HG03095 (cell line): Measurements from ENCODE around the gene ADAMTSL1.

Experiments used
- ATAC-seq: cut with Tn5 transposase; IDR thresholded peaks from one replicate; pipeline ENCODE4 v1.9.1; 2021; ENCODE audit warnings: moderate library complexity; ENCODE audit not compliant: unreplicated experiment

Gene ADAMTSL1

GRCh38 chr9:18499980-18500379 lies 26.0 kb downstream of the ADAMTSL1 start:
- no peak for ATAC-seq

DNA sequence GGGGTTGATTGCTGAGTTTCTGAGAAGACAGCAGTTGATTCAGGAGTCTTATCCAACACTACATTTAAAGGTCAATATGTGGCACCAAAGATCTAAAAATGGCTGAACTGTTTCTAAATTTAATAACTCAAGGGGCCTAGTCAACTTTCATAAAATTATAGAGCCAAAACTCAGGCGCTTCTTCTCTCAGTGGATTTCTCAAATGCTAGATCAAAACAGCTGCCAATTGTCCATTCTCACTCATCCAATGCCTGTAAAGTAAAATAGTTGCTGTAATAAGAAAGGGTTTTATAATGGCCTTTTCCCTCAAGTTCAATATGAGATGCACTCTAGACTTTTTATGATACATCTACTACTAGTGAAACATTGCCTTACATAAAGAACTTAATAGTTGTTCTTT lies 26.5 kb downstream of the ADAMTSL1 start:
- ATAC-seq, result no peak

DNA sequence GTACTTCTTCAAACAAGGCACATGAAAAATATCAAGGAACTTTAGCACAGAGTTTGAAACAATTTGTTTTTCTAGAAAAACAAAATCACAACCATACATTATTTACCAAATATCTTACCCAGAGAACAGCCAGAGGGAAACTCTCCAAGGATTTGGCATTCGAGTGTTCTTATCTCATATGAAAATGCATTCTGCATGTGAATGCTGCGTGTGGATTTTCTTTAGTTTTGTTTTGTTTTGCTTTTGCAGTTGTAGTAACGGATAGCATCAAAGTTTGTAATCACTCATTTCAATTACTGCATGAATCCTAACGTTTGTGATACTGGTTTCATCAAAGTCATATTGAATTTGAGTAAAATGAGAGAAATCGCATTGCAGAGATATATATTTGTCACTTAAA lies 28.0 kb downstream of the ADAMTSL1 start:
- no peak for ATAC-seq

GRCh38 chr9:18502546-18502945 lies 28.6 kb downstream of the ADAMTSL1 start:
- no peak for ATAC-seq

- no peak for ATAC-seq
Observed at GRCh38 chr9:18504707-18505106, 30.8 kb downstream of the ADAMTSL1 start.

- ATAC-seq, result no peak
Observed at GRCh38 chr9:18507151-18507550, 33.2 kb downstream of the ADAMTSL1 start.

DNA sequence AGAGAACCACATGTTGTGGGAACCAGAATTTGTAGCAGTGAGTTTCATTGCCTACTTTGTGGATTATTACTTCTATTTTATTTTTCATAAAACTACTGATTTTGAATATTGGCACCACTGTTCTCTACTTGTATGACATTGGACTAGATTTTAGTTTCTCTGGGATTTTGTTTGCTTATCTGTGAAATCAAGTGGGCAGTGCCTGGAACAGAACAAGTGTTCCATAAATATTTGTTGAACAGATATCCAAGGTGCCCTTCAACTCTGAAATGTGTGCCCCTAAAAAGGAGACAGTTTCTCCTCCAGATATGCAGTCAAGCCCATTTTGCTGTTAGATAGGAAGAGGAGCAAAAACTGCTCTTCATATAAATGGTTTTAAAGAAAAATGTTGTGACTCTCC lies 42.6 kb downstream of the ADAMTSL1 start:
- ATAC-seq, result no peak

GRCh38 chr9:18516965-18517364 lies 43.0 kb downstream of the ADAMTSL1 start:
- no peak for ATAC-seq

- ATAC-seq, result no peak
Observed at GRCh38 chr9:18520416-18521047, 46.6 kb downstream of the ADAMTSL1 start.

GRCh38 chr9:18526685-18527084 lies 52.7 kb downstream of the ADAMTSL1 start:
- no peak for ATAC-seq

DNA sequence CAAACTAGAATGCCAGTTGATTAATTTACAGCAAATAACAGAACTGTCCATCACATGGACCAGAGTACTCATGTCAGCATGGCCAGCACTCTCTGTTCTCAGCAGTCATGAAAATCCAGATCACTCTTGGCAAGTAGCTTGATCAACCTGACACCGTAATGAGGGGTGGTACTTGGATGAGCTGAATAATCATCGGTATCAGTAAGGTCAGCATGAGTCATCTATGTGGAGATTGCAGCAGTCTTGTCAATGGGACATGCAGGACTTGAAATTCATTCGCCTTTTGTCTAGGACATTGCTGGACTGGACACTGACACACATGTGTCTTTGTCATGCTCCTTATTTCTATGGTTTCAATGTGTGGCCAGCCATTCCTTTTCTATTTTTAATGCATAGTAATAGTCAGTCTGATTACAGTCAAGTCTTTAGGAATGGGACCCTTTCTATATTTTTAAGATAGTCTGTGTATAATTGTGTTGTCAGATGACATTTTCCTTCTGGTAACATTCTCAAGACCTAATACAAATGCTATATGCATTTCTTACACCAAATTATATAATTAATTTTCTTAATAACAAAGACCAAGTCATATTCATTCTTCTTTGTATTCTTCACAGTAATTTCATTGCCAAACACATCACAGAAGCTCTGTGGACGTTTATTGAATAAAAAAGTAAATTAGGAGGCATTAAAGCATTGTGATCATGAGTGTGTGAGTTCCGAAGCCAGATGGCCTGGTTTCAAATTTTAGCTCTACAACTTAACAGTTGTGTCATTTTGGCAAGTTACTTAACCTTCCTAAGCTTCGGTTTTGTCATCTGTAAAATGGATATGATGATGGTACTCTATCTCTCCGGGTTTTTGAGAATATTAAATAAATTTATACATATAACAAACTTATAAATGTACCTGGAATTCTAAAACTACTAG lies 57.4 kb downstream of the ADAMTSL1 start:
- ATAC-seq, result no peak

DNA sequence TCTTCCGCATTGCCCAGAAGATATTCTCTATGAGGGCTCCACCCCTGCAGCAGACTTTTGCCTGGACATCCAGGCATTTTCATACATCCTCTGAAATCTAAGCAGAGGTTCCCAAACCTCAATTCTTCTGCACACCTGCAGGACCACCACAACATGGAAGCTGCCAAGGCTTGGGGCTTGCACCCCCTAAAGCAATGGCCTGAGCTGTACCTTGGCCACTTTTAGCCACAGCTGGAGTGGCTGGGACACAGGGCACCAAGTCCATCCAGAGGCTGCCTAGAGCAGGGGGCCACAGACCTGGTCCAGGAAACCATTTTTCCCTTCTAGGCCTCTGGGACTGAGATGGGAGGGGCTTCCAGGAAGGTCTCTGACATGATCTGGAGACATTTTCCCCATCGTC lies 60.7 kb downstream of the ADAMTSL1 start:
- no peak for ATAC-seq

- no peak for ATAC-seq
Observed at GRCh38 chr9:18536554-18536953, 62.6 kb downstream of the ADAMTSL1 start.

GRCh38 chr9:18539203-18539693 lies 65.3 kb downstream of the ADAMTSL1 start:
- ATAC-seq, result no peak

- no peak for ATAC-seq
Observed at GRCh38 chr9:18542837-18543405, 69.0 kb downstream of the ADAMTSL1 start.

DNA sequence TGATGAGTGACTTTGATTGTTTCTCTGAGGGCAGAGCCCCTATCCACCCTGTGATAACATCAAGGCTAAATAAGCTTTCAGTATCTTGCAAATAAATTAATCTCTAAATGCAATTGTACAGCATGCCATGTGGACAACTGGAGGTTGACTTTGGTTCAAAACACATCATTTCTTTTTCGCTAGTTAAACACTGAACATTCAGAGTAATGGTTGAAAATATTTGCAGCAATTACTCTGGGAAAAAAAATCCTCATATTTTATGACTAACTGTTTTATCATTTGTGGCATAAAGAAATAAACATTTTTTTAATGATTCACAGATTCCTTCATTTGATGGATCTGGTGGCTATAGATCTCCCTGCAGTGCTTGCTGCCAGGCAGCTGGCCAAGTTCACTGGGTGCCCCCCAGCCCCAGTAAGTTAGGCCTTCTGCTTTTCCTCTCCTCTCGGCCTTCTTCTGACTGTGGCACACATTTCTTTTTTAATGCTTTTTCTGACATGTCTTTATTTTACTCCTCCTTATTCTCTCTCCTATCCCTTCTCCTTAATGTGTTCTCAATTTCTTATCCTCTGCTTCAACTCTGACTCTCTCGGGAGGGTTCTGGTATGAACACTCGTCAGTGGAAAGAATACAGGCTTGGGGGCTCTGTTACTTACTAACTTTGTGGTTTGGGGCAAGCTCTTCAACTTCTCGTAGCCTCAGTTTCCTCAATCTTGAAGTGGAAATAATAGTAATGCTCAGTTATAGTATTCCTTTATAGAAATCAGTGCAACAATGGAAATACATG lies 69.6 kb downstream of the ADAMTSL1 start:
- ATAC-seq, result no peak

DNA sequence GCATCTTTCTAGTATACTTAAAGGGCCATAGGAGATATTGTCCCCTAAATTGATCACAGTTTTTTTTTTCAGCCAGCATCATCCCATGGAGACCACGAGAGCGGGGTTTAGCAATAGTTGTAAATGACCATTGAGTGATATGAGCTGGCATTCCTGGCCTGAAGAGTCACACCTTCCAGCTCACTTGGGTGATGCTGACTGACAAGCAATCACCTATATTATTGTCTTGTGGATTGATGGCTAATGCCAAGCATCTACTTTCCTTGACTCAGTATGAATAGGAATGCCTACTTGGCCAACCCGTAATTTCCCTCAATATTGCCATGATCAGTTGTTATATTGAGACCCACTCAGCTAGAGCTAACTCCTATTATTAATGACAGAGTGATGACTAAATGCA lies 70.5 kb downstream of the ADAMTSL1 start:
- no peak for ATAC-seq

GRCh38 chr9:18545636-18546360 lies 71.8 kb downstream of the ADAMTSL1 start:
- no peak for ATAC-seq

DNA sequence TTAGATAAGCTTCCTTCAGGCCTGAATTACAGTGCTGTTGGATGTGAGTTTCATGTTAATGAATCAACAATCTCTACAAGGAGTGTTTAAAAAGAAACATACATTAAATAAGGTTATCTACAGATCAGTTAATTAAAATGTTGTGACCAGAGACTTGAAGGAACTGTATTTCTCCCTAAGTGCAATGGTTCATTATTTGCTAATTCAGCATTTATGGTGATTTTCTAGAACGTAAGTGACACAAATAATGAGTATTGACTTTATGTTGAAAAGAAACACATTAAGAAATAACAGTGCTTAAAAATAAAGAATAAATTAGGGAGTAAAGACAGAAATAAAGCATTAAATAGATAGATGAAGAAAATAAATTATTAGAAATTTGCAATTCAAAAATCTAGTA lies 74.5 kb downstream of the ADAMTSL1 start:
- ATAC-seq, result no peak

DNA sequence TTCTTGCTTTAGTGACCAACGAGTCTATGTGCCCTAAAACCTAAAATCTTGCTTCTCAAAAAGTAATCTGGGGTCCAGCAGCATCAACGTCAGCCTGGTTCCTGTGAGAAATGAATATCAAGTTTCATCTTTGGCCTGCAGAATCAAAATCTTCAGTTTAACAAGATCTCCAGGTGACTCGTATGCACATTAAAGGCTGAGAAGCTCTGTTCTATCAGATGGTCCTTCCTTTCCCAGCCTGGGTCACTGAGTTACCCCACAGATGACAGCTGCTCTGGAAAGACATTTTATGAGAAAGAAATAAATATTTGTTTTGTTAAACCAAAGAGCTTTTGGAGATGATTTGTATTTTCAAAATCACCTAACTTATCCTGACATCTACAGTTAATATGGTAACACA lies 75.8 kb downstream of the ADAMTSL1 start:
- ATAC-seq, result no peak
